Stimulated activated CD8-positive, alpha-beta memory T cell treated with anti-CD3 and anti-CD28 coated beads, Interleukin-7, amount 100 ng/mL, for 48 hours (primary cell): ENCODE measurements around the gene IFNG-AS1.

ENCODE experiments used
- DNase-seq, 2 donors: peaks; one replicate each; pipeline ENCODE4 v3.0.0-alpha.2; 2020; ENCODE audit warnings: low read depth in 1 of 2; ENCODE audit errors: extremely low read depth in 1 of 2

The IFNG-AS1 gene

GRCh38 chr12:67989184-67989920 is at the start of gene IFNG-AS1:
Gene IFNG-AS1, plus strand, starts transcription at chr12:67989447.
- DNase-seq = no peak

DNA sequence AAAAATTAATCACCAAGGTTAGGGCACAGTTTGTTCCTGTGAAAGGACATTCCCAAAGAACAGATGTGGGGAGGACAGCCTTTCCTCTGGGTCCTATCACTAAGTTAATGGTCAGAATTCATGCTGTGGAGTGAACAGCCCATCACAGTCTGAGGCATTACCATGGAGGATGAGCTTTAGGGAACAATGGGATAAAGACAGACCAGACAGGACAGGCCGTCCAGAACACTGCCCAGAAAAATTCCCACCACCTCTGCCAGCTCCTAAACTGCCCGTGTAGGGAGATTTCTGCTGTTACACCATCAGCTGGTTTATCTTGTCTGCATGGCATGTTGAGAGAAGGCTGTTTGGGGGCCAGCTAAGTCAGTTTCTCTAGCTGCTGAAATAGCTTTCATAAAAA is 49.6 kb upstream of the IFNG-AS1 start:
- DNase-seq = no peak

- DNase-seq = no peak
These were observed 48.4 kb upstream of the IFNG-AS1 start for GRCh38 chr12:67940780-67941243.

- DNase-seq = no peak
These were observed 46.5 kb upstream of the IFNG-AS1 start for GRCh38 chr12:67942724-67943123.

- peak in 1 of 2 donors; percentile 12 for DNase-seq
These were observed 45.9 kb upstream of the IFNG-AS1 start for GRCh38 chr12:67943141-67943892.

DNA sequence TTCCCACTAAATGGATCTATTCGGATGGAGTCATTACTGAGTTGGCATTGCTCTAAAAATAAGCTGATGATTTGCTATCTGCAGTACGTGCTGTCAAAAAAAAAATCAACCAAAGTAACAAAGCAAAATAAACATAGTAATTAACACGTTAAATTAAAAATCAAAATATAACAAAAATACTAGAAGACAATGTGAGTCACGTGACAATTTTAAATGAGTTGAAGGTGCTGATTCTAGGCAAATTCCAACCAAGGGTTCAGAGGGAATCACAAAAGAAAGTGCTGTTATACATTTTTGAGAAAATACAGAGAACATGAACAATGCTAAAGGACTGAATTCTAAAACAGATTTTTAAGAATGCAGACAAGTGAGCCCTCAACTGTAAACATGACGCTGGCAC is 45.2 kb upstream of the IFNG-AS1 start:
- DNase-seq = no peak

GRCh38 chr12:67952787-67953186 is 36.5 kb upstream of the IFNG-AS1 start:
- no peak for DNase-seq

- DNase-seq = no peak
These were observed 31.9 kb upstream of the IFNG-AS1 start for GRCh38 chr12:67957383-67957782.

GRCh38 chr12:67958187-67958586 is 31.1 kb upstream of the IFNG-AS1 start:
- no peak for DNase-seq

DNA sequence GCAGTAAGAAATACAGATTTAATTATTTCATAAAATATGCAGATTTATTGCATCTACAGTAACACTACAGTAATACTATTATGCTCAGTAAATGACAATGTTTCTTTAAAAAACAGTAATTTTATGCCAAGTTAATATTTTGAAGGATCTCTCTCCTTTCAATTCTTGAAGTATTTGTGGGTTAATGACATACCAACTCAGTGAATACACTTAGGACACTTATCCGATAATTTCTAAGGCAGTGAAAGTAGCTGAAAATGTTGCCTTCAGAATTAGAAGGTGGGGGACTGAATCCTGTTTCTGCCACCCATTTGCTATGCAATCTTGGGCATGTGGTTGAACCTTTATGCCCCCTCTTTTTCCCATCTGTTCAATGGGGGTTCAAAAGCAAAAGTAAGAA is 24.8 kb upstream of the IFNG-AS1 start:
- DNase-seq = no peak

DNA sequence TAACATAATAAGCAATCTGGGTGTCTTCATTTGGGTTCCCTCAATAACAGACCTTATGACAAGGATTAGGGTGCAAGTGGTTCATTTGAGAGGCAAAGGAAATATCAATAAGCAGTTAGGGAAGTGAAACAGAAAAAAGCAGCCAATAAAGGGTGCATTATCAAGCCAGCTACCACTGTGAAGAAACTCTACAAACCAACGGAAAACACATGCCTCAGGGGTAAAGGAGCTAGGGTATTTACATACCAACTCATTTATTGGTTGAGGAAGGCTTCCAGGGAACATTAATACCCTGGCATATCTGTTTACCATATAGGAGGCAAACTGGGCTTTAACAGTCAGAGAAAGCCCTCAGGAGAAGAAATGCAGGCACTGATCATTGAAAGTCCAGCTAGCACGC is 22.7 kb upstream of the IFNG-AS1 start:
- DNase-seq = no peak

DNA sequence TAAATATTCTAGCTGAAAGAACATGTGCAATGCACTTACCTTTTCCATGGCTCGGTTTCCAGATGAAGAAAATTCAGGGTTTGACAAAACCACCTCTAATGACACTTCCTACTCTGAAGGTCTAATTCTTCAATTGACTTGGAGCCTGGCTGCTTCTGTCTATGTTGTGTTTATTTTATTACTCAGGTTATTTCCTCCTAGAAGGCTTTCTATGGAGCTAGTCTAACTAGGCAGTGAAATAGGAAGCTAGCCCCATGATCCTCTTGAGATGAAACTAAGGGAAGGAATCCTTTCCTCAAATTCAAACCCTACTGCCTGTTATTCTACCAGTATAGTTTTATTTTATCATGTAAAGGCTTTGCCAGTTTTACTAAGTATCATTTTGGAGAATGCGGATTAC is 20.9 kb upstream of the IFNG-AS1 start:
- DNase-seq = no peak

DNA sequence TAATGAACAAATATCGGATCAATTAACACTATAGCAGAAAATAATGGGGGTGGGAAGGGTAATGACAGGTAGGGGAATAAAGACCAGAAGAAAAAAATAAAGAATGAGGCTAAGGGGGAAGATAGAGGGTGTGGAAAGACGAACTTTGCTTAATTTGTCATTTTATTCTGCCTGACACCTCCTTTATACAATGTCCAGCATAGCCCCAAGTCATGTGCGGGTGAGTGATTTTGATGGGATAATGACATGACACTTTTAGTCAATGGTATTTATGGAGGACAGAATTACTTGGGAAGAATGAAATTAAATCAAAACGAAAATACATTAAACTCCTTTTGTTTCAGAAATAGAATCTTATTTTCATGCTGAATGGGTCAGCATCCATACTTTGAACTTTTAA is 20.5 kb upstream of the IFNG-AS1 start:
- DNase-seq = no peak

GRCh38 chr12:67969134-67969802 is 20.0 kb upstream of the IFNG-AS1 start:
- DNase-seq = no peak

DNA sequence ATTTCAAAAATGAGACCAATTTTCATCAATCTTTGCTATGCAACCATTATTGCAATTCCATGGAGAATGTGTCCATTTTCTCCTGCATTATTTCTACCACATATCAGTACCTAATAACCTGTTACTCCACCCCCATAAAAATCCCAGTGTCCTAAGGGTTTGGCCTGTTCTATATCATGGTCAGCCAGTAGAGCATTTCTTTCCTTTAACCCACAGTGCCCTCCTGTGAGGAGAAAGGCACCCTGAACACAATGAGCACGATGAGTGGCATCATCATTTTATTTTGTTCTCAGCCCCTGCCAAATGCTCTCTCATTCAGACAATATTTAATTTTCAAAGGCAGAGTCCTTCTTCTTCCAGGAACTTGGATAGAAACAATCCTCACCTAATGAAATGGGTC is 11.6 kb upstream of the IFNG-AS1 start:
- no peak for DNase-seq

- DNase-seq = no peak
These were observed 8.9 kb upstream of the IFNG-AS1 start for GRCh38 chr12:67980391-67980790.

DNA sequence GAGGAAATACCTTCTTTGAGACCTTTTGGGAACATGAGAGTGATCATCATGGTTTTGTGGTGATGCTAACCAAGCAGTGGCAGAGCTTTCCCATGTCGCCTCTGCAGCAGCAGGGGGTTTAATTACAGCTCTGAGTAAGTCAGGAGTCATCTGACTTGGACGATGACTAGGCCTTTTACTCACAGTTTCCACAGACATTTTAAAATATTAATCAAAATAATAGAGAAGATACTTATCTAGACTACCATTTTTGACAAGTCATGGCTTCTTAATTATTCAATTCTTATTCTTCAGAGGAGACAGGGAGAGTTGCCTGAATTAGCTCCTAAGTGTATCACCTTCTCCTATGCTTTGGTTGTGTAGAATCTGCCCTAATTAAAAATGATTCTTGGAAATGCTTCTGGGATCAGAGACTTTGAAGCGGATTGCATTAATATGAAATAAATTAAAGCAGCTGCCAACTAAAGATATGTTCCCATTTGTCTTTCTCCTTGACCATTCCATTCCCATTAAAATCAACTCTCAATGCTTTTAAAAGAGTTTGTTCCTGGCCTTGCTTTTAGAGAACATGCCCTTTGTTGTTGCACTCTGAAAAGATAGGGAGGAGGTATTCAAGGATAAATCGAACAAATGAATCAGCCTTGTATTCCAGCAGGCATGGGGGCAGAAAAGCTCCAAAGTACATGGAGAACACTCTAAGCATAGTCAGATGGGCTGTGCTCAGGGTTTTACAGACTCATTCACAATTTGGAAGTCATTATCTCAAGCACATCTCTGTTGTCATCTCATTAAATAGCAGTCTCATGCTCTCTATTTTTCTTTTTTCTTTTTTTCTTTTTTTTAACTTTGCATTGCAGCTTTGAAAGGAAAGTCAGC is 7.7 kb upstream of the IFNG-AS1 start:
- no peak for DNase-seq

DNA sequence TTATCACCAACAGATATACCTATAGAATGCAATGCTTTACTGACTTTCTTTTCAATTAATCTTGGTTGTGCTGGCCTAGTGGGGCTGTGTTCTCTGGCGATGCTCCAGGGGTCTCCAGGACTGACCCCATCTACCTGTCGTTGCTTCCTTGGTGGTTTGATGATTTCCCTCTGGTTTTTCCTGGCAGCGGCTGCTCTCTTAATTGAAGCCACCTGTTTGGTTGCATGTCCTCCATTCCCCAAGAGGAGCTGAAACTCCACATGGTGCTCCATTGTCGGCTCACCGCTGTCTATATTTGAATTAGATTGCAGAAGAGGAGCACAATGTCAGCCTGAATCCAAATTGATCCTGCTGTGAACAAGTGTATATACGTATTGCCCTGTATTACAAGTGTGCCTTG is 7.1 kb upstream of the IFNG-AS1 start:
- DNase-seq = no peak

DNA sequence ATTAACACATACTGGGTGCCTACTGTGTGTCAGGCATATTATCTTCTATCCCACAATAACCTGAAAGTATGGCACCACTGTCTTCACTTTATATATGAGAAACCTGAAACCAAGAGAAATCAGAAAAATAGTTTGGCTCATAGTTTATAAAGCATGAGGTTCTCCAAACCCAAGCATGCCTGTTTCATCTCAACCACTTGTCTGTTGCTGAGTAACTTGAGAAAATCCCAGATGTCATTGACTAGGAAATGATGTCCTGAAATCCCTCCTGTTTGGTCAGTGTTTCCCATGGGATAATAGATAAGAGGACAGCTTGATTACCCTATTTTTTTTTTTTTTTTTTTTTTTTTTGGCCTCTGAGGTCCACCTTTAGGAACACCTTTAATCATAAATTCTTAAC is 2.6 kb upstream of the IFNG-AS1 start:
- no peak for DNase-seq

DNA sequence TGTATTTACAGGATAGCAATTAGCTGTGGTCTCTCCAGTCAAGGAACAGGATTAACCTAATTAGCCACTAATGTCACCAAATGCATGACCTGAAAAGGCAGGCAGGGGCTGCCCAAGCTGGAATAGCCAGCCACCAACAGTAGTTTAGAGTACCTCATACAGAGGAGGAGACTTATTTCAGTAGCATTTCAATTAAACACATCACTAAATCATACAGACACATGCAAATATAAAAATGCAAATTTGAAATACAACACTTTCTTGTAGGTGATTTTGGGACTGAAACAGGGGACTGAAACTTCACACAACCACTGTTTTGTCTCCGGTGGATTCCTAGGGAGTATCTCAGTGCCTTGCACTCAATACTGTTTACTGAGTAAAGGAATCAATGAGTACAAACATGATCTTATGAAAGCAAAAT is 636 bp upstream of the IFNG-AS1 start:
- no peak for DNase-seq

DNA sequence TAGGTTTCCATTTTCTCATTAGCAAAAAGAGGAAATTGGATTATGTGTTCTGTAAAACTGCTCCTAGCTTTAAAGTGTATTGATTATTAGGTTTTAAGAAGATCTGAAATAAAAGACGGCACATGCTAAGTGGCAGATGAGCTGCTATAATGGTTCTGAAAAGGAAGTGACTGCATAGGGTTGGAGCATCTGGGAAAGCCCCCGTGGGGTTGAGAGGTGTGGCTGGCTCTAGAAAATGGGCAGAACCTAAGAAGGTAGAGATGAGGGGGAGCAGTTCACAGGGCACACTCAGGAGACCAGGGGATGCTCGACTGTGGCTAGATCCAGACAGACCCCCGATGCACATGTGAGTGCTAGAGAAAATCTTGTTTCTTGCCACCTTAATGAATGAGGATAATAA is 1.9 kb downstream of the IFNG-AS1 start:
- peak in 1 of 2 donors; percentile 4 for DNase-seq
